GOT3 (cell line): ENCODE data around the gene FOXB1.

Source experiments
- DNase-seq: peaks from one replicate; lab custom pipeline; 2025; ENCODE audit warnings: mixed read lengths; lab: John Stamatoyannopoulos, UW

Gene FOXB1

GRCh38 chr15:59998950-59999611, 5.0 kb upstream of the FOXB1 start:
- DNase-seq: no peak

DNA sequence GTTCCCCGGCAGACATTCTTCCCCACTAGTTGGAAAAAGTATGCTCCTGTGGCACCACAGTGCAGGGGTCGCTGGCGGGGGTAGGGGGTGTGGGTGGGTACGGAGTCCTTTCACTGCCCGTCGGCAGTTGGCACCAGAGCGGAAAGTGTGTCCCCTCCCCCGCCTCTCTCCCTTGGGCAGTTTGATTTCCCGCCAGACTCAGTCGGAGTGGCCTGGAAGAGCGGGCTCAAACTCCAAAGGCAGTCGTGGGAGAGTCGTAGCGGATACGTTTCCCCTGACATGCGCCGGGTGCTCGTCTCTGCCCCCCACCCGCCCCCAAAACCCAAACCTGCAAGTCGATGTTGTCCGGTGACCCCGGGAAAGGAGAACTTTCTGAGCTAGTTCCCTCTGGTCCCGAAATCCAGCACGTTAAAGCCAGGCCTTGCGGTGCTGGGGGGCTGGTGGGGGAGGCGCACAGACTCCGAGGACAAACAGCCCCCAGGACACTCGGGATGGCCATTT, 4.4 kb upstream of the FOXB1 start:
- DNase-seq: no peak

GRCh38 chr15:60000113-60000823, 3.8 kb upstream of the FOXB1 start:
- DNase-seq: no peak

DNA sequence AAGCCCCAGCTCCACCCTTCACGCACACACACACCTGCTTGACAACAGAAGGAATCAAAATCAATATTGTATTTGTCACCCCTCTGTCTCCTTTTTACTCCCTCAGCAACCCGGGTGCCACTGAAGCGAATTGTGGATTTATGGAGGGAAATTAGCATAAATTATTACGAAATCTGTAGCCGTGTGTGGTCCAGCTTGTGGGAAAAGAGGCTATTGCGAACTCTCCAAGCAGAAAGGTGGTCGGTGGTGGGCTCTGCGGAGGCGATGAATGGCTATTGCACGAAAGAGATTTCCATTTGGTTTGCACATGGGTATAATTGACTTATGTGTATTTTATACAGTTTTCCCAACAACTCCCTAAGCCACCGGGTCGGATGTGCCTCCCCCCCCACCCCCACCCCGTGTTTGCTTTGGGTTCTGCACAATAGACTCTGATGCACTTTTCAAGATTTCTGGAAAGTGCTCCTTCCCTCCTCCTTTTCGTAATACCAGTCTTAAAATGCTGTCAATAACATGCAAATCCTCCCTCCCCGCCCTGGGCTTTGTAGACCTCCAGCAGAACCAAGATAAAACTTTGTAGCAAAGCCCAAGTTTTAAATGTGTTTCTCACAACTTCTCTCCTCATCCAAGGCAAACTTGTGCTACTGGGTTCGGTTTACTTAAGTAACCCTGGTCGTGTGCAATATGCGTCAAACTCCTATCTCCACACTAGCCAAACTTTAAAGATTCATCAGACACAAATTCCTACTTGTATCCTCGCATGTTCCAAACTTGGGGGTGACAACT, 3.1 kb upstream of the FOXB1 start:
- DNase-seq: no peak

- no peak for DNase-seq
These were observed 2.2 kb upstream of the FOXB1 start for GRCh38 chr15:60001610-60002527.

- DNase-seq: no peak
These were observed 1.4 kb upstream of the FOXB1 start for GRCh38 chr15:60002528-60003218.

- DNase-seq: no peak
These were observed 685 bp upstream of the FOXB1 start for GRCh38 chr15:60003243-60004008.

GRCh38 chr15:60004846-60005351, 788 bp downstream of the FOXB1 start:
- DNase-seq: no peak

DNA sequence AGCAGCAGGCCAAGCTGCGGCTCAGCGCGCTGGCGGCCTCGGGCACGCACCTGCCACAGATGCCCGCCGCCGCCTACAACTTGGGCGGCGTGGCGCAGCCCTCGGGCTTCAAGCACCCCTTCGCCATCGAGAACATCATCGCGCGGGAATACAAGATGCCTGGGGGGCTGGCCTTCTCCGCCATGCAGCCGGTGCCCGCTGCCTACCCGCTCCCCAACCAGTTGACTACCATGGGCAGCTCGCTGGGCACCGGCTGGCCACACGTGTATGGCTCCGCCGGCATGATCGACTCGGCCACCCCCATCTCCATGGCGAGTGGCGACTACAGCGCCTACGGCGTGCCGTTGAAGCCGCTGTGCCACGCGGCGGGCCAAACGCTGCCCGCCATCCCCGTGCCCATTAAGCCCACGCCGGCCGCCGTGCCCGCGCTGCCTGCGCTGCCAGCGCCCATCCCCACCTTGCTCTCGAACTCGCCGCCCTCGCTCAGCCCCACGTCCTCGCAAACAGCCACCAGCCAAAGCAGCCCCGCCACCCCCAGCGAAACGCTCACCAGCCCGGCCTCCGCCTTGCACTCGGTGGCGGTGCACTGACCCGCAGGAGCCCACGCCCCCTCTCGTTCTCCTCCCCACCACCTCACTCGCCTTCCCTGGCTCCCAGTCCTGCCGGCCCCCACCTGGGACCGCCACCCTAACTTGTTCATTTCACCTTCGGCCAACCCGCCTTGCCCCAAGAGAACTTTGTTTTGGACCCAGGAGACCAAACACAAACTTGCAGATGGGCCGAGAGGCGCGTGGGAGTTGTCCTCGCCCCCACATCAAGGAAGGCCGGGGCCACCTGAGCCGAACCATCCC, 1.5 kb downstream of the FOXB1 start:
- DNase-seq: no peak

GRCh38 chr15:60006203-60006862, 2.2 kb downstream of the FOXB1 start:
- DNase-seq: no peak

- DNase-seq: no peak
These were observed 2.8 kb downstream of the FOXB1 start for GRCh38 chr15:60006873-60007272.

GRCh38 chr15:60009124-60009960, 5.2 kb downstream of the FOXB1 start:
- no peak for DNase-seq

- DNase-seq: no peak
These were observed 6.0 kb downstream of the FOXB1 start for GRCh38 chr15:60009980-60010732.

DNA sequence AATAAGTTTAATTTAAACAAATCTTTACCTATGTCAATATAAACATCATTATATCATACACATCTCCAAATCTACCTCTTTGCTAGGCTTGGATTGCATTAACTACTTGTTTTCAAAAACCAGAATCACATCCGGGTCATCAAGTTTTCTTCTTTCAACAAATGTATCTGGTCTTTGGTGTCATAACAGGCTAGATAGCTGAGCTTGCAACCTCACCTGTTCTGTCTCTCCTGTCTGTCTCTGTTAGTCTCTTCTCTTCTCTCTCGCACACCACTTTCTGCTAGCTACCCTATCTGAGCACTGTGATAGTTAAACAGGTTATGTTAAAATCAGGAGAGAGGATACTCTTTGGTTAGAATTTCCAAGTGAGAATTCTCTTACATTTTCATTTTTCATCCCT, 6.7 kb downstream of the FOXB1 start:
- DNase-seq: no peak

DNA sequence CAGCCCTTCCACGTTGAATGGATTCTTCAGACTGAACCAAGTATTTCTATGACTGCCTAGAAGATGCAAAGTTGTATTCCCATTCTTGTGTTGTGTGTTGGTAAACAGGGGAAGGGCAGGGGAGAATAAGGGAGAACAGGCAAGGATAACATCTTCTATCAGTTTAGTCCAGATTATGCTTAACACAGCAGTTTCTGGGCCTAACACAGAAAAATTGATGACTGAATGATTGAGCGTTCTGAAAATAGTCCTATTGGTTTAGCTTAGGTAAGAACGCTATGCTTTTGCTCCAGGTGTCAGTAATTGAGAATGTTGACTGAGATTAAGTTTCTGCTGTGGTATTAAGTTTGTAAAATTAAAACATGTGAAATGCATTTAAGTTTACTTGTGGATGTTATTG, 8.6 kb downstream of the FOXB1 start:
- DNase-seq: no peak

- DNase-seq: no peak
These were observed 13.7 kb downstream of the FOXB1 start for GRCh38 chr15:60017538-60018520.
